HG03280 (cell line): ENCODE measurements around the gene ABTB1.

Experiments used
- ATAC-seq: cut with Tn5 transposase; IDR thresholded peaks from one replicate; pipeline ENCODE4 v1.9.1; 2021; ENCODE audit warnings: mild to moderate bottlenecking, moderate library complexity; ENCODE audit not compliant: unreplicated experiment

Gene ABTB1

DNA sequence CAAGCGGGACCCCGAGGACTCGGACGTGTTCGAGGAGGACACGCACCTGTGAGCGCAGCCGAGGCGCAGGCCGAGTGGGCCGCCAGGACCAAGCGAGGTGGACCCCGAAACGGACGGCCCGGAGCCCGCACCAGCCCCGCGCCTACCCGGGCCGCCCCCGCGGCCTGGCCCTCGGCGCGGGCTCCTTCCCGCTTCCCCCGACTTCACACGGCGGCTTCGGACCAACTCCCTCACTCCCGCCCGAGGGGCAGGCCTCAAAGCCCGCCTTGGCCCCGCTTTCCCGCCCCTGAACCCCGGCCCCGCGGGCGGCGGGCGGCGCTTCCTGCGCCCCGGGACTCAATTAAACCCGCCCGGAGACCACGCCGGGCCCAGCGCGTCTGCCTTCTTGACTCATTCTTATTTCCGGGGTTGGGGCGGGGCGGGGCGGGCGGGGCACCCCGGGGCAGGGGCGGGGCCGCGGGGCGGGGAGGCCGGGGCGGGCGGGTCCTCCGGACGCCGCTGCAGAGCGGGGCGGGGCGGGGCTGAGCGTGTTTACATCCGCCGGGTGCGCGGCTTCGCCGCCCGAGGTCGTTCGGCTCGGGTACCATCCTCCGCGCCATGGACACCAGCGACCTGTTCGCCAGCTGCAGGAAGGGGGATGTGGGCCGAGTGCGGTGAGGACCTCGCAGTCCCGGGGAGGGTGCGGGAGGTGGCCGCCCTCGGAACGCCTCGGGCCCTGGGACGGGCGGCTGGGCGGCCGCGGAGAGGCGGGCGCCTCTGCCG is at the start of gene ABTB1:
ABTB1 (plus strand) TSS at position 524 of the 762 bp plus-strand sequence; CDS start at position 598, 74 bp downstream.
- peak; percentile 71 for ATAC-seq

- no peak for ATAC-seq
Observed at GRCh38 chr3:127624063-127624462, 48.7 kb upstream of the ABTB1 start.

- no peak for ATAC-seq
Observed at GRCh38 chr3:127625821-127626220, 46.9 kb upstream of the ABTB1 start.

GRCh38 chr3:127628426-127628787 is 44.3 kb upstream of the ABTB1 start:
- ATAC-seq = no peak

- no peak for ATAC-seq
Observed at GRCh38 chr3:127628788-127629466, 43.8 kb upstream of the ABTB1 start, which contains the start of gene PODXL2. PODXL2 (plus strand) TSS chr3:127629185; CDS start chr3:127629220, 35 bp downstream.

DNA sequence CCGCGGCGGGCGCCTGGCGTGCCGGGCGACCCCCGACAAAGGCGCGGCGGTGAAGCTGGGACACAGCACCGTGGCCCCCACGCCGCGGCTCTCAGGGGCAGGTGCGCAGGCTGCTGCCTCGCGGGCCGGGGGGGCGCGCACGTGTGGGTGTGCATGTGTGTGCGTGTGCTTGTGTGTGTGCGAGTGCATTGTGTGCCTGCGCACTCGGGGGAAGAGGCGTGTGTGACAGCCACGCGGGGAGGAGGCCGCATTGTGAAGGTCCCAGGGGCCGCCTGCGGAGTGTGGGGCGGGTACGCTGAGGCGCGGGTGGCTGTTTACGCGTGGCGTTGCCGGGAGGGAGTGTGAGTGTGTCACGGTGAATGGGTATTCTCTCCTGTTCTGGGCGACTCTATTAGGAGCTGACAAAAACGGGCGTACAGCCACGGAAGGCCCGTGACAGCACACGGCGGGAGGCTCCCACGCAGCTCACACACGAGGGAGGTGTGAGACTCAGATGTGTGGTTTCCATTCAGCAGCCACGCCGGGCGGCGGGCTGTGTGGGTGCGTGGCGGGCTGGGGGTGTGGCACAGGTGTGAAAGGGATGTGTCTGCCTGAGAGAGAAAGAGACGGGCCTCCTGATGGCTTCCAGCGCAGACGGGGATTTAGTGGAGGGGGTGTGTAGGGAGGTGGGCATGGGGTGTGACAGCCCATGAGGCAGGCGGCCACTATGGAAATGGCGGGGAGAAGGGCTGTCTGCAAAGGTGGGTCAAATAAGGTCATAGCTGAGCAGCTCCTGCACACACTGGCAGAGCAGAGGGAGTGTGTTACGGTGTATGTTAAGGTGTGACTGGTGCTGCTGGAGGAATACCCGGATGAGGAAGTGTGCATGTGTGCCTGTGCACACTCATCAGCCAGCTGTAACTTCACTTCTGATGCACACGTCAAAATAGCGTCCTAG is 43.0 kb upstream of the ABTB1 start:
- ATAC-seq = no peak

- ATAC-seq = no peak
Observed at GRCh38 chr3:127630811-127631714, 41.7 kb upstream of the ABTB1 start.

DNA sequence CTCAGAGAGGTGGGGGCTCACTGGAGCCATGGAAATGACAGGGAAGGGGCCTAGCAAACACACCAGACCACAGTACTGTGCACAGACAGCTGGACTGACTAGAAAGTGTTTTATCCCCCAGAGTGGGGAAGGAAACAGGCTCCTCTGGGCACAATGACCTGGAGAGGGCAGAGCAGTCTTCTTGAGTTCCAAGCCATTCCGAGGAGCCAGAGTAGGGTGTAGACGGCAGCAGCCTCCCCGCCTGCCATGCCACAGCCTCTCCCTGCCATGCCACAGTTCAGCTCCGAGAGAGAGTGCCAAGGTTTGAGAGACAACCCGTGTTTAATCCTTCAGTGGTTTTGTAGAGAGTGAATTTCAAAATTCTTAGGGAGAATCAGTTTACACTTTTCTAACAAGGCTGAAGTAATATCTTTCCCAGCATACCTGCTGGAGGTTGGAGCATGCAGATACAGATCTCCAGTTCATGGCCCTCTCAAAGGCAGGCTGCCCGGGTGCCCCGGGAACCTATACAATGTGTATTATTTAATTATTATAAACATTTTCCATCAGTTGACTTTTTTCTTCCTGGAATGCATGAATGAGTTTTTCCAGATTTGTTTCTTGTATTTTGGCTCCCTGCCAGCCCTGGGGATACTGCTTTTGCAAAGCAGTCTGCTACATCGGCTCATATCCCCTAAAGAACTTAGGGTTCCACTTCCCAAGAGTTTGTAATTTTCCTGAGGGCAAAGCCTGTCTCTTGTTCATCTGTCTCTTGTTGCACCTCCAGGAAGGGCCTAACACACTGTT is 40.5 kb upstream of the ABTB1 start:
- ATAC-seq = no peak

DNA sequence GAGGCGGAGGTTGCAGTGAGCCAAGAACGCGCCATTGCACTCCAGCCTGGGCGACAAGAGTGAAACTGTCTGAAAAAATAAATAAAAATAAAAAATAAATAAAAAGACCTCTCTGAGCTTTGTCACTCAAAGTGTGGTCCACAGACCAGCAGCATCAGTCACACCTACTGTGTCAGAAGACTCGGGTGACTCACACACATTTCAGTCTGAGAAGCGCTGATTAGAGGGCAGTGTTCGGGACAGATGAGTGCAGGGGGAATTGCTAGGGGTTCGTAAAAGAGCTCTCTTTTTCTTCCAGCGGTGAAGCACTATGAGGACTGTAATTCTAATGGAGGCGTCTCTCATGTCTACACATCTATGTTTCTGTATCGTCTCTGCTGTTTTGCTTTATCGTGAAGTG is 38.1 kb upstream of the ABTB1 start:
- no peak for ATAC-seq

DNA sequence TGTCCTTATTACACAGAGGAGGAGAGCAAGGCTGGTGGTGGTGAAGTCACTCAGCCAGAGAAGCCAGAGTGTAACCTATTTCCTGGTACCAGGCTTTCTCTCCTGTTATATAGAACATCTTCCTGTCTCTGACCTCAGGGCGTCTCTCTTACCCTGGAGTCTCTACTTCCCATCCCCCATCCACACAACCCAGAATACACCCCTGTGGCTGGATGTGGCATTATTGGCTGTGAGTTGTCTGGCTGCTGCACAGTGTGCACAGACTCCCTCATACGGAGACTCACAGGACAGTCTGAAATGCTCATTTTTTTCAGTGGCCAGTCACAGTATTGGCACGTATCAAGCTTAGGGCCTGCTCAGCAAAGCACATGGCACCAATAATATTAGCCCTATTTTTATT is 35.2 kb upstream of the ABTB1 start:
- no peak for ATAC-seq

- ATAC-seq = no peak
Observed at GRCh38 chr3:127637971-127638370, 34.8 kb upstream of the ABTB1 start.

DNA sequence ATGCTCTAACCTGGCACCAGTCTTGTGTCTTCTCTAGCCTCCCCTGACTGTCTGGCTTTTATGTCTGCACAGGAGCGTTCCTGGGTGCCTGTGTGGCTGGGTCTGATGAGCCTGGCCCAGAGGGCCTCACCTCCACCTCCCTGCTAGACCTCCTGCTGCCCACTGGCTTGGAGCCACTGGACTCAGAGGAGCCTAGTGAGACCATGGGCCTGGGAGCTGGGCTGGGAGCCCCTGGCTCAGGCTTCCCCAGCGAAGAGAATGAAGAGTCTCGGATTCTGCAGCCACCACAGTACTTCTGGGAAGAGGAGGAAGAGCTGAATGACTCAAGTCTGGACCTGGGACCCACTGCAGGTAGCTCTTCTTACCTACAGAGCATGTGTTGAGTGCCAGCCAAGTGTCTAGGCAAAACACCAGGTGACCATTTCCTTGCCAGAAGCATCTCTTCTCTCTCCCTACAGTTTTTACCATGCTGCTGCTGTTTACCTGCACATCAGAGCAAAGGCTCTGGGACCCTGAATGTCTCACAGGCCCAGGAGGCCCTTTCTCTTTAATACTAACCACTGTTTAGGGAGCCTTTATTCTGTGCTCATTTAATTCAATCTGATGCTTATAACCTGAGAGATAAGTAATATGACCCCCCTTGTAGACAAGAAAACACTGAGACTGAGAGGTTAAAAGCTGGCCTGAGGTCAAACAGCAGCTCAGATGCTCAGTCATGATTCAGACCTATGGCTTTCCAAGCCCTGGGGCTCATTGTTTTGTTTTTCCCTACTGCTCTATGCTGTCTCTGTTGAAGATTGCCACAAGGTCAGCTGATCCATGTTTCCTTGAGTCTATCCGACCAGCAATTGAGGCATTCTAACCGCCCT is 33.3 kb upstream of the ABTB1 start:
- ATAC-seq = no peak

DNA sequence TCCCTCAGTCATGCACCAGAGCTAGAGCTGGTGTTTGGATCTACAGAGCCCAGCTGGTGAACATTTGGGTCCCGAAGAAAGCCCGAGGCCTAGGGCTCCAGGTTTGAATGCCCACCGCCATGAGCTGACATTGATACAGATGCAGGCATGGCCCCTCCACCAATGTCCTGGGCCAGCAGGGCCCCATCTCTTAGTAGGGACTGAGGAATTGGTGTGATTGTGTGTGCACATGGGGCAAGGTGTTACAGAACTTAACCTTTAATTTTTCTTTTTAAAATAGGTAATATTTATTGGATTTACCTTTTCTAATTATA is 32.8 kb upstream of the ABTB1 start:
- no peak for ATAC-seq

DNA sequence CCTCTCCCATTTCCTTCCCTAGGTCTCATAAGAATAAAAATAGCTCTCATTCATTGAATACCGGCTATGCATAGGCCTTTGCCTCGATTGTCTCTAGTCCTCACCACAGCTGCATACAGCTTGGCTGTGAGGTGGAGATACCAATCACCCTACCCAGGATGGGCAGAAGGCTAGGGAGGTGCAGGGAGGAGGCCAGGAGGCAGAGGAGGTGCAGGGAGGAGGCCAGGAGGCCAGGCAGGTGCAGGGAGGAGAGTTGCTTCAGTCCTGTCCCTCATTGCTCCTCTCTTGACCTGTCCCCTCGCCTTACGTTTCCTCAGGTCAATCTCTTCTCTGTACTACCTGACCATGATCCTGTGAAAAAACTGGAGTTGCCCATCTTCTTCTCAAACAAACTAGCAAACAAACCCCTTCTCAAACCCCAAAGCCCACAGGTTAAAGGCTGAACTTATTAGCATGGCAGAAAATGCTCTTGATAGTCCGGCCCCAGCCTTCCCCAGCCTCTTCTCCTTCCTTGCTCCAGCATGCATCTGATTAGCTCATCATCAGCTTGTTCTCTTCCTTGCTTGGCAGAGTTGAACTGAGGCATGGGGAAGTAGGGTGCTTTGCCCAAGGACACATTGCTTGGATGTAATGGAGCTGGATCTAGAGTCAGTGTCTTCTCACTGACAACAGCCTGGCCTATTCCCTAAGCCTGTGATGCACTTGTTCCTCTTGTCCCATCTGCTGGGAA is 27.9 kb upstream of the ABTB1 start:
- ATAC-seq = no peak

DNA sequence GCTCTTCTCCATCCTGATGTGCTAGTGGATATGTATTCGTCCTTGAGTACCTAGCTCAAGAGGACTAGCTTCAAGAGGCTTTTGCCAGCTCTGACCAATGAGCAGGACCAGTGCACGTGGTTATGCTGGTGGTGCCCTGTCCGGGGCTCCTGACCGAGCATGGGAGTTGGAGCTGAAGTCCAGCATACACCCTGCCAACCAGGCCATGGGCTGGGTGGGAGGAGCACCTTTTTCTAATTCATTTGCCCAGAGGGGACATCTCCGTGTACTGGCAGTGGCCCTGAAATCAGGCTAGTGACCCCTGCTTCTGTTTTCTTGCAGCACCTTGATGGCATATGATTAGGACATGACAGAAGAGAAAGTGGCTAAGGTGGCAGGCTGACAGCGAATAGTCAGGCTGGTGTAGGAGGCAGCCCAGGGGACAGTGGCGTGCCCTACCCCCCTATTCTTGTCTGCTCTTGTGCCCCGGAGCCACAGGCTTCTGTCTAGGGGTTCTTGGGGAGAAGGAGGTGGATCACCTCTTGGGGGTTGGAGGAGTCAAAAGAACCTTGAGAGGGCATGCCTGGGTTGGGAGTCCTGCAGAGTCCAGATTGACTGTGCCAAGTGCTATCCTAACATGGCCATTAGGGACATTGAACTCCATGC is 27.3 kb upstream of the ABTB1 start:
- ATAC-seq = no peak

- ATAC-seq = no peak
Observed at GRCh38 chr3:127646501-127647046, 26.2 kb upstream of the ABTB1 start.

DNA sequence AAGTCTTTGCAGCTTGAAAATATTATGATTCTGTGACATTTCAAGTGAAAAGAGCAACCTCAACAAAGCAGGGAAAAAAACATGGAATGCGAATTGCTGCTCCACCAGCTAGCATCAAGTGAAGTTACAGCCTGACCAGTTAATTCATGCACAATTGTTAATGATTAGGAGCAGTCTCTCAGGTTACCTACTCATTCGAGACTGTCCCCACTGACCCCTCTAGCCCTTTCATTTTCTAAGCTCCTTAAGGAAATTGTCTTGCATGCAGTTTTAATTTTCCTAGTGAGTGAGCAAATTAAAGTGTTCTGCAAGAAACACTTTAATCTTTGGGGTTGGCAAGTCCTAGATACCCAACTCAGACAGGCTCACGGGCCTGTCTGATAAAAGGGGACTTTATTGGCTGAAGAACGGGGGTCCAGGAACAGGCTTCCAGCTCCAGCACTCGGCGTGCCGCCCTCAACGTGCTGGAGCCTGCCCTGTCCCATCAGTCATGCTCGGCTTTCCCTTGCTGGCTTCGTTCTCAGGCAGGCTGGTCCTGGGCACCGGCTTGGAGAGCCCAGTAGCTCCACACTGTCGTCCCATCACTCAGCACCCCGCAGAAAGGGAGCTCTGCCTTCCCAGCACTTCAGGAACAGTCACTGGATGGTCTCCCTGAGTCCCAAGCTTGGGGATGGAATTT is 25.4 kb upstream of the ABTB1 start:
- no peak for ATAC-seq
